H9 (cell line): ENCODE data around the gene GYS2. TPM values are rescaled to one million over a fixed set of nuclear protein-coding genes. Genes with fewer than 3 reads are reported as not detected.

Experiments used
- DNase-seq: peaks from one replicate; pipeline ENCODE4 v3.0.0-alpha.2; 2017
- H2AFZ ChIP-seq: one replicate; pipeline ENCODE4 v1.6.1; 2013; ENCODE audit warnings: mild to moderate bottlenecking, low read length, control low read depth, moderate library complexity
- H2AK5ac ChIP-seq: 2 replicates; pipeline ENCODE4 v1.6.1; 2013; ENCODE audit warnings: low read length, control low read depth, mixed read lengths; ENCODE audit not compliant: insufficient read length
- H2BK120ac ChIP-seq: one replicate; pipeline ENCODE4 v1.6.1; 2013; ENCODE audit warnings: low read depth, mild to moderate bottlenecking, low read length, control low read depth, inconsistent platforms; ENCODE audit not compliant: poor library complexity, severe bottlenecking
- H2BK12ac ChIP-seq: 2 replicates; pipeline ENCODE4 v1.6.1; 2013; ENCODE audit warnings: low read length, control low read depth, mixed read lengths, low read depth; ENCODE audit not compliant: insufficient read length
- H2BK15ac ChIP-seq: 2 replicates; pipeline ENCODE4 v1.6.1; 2013; ENCODE audit warnings: low read depth, low read length, control low read depth
- H2BK20ac ChIP-seq: one replicate; pipeline ENCODE4 v1.6.1; 2013; ENCODE audit warnings: low read depth, mild to moderate bottlenecking, low read length, control low read depth, inconsistent platforms; ENCODE audit not compliant: poor library complexity, severe bottlenecking
- H2BK5ac ChIP-seq: 2 replicates; pipeline ENCODE4 v1.6.1; 2013; ENCODE audit warnings: low read length, control low read depth, mixed read lengths; ENCODE audit not compliant: insufficient read length
- H3K14ac ChIP-seq: 2 replicates; pipeline ENCODE4 v1.6.1; 2013; ENCODE audit warnings: low read length, control low read depth; ENCODE audit not compliant: insufficient read depth
- H3K18ac ChIP-seq: 2 replicates; pipeline ENCODE4 v1.6.1; 2013; ENCODE audit warnings: low read depth, mild to moderate bottlenecking, mixed read lengths, low read length, control low read depth; ENCODE audit not compliant: insufficient read length
- H3K23ac ChIP-seq: 2 replicates; pipeline ENCODE4 v1.6.1; 2013; ENCODE audit warnings: low read length, control low read depth, mixed read lengths, low read depth; ENCODE audit not compliant: insufficient read length
- H3K23me2 ChIP-seq: 2 replicates; pipeline ENCODE4 v1.6.1; 2013; ENCODE audit warnings: low read depth, mild to moderate bottlenecking, mixed read lengths, low read length, control low read depth; ENCODE audit not compliant: insufficient read length, poor library complexity, severe bottlenecking
- H3K27ac ChIP-seq: 2 replicates; pipeline ENCODE4 v1.5.1; 2013; ENCODE audit warnings: low read length, control low read depth, mixed read lengths, low read depth; ENCODE audit not compliant: insufficient read length
- H3K27me3 ChIP-seq: 2 replicates; pipeline ENCODE4 v1.6.1; 2013; ENCODE audit warnings: low read length, control low read depth, inconsistent platforms; ENCODE audit not compliant: insufficient read depth
- H3K4ac ChIP-seq: 2 replicates; pipeline ENCODE4 v1.6.1; 2013; ENCODE audit warnings: low read depth, mild to moderate bottlenecking, control low read depth, inconsistent platforms, low read length, moderate library complexity
- H3K4me1 ChIP-seq: 2 replicates; pipeline ENCODE4 v1.6.1; 2013; ENCODE audit warnings: low read length, control low read depth, inconsistent platforms; ENCODE audit not compliant: insufficient read depth
- H3K4me2 ChIP-seq: 2 replicates; pipeline ENCODE4 v1.6.1; 2013; ENCODE audit warnings: low read length, control low read depth, mixed read lengths; ENCODE audit not compliant: insufficient read length, insufficient read depth
- H3K56ac ChIP-seq: 2 replicates; pipeline ENCODE4 v1.6.1; 2013; ENCODE audit warnings: low read depth, mild to moderate bottlenecking, mixed read lengths, low read length, control low read depth; ENCODE audit not compliant: insufficient read length
- H3K79me1 ChIP-seq: 2 replicates; pipeline ENCODE4 v1.6.1; 2013; ENCODE audit warnings: low read depth, mild to moderate bottlenecking, moderate library complexity, low read length, control low read depth, inconsistent platforms; ENCODE audit not compliant: insufficient read depth, poor library complexity, severe bottlenecking
- H3K79me2 ChIP-seq: 2 replicates; pipeline ENCODE4 v1.6.1; 2013; ENCODE audit warnings: low read length, control low read depth, inconsistent platforms; ENCODE audit not compliant: insufficient read depth
- H3K9ac ChIP-seq: 2 replicates; pipeline ENCODE4 v1.6.1; 2013; ENCODE audit warnings: low read length, control low read depth, mixed read lengths; ENCODE audit not compliant: insufficient read length; ENCODE audit errors: extremely low read depth
- H3K9me3 ChIP-seq: one replicate; pipeline ENCODE4 v1.6.1; 2013; ENCODE audit warnings: low read depth, low read length, inconsistent platforms; ENCODE audit not compliant: control insufficient read depth
- H3T11ph ChIP-seq: one replicate; pipeline ENCODE4 v1.6.1; 2013; ENCODE audit warnings: mild to moderate bottlenecking, low read length, control low read depth, inconsistent platforms
- H4K20me1 ChIP-seq: one replicate; pipeline ENCODE4 v1.6.1; 2013; ENCODE audit not compliant: control insufficient read depth, insufficient read length, insufficient read depth
- H4K5ac ChIP-seq: 2 replicates; pipeline ENCODE4 v1.6.1; 2013; ENCODE audit warnings: low read depth, mild to moderate bottlenecking, mixed read lengths, low read length, control low read depth; ENCODE audit not compliant: insufficient read length
- H4K8ac ChIP-seq: replicated peaks from 2 replicates; pipeline ENCODE4 v1.6.1; 2013; ENCODE audit warnings: low read length, control low read depth, mixed read lengths, low read depth; ENCODE audit not compliant: insufficient read length
- H4K91ac ChIP-seq: 2 replicates; pipeline ENCODE4 v1.6.1; 2013; ENCODE audit warnings: low read depth, mild to moderate bottlenecking, moderate library complexity, mixed read lengths, low read length, control low read depth; ENCODE audit not compliant: insufficient read length
- H3K27ac Mint-ChIP-seq, 3 experiments: 2 replicates in 2 of 3; 3 replicates in 1 of 3; pipeline ENCODE4 v1.8.0; 2020 to 2021; ENCODE audit warnings: mixed read lengths in 3 of 3, mild to moderate bottlenecking in 1 of 3, moderate library complexity in 1 of 3
- H3K27me3 Mint-ChIP-seq: 2 replicates; pipeline ENCODE4 v1.8.0; 2021; ENCODE audit warnings: low read depth, mild to moderate bottlenecking, moderate library complexity, mixed read lengths
- H3K36me3 Mint-ChIP-seq, 3 experiments: 2 replicates in 2 of 3; 3 replicates in 1 of 3; pipeline ENCODE4 v1.8.0; 2020 to 2021; ENCODE audit warnings: low read depth in 3 of 3, mixed read lengths in 3 of 3; ENCODE audit not compliant: insufficient read depth in 1 of 3
- H3K4me1 Mint-ChIP-seq, 2 experiments: 2 replicates each; pipeline ENCODE4 v1.8.0; 2020; ENCODE audit warnings: mixed read lengths in 2 of 2
- H3K4me3 Mint-ChIP-seq, 2 experiments: 2 replicates in 1 of 2; 3 replicates in 1 of 2; pipeline ENCODE4 v1.8.0; 2020 to 2021; ENCODE audit warnings: mild to moderate bottlenecking in 2 of 2, mixed read lengths in 2 of 2, moderate library complexity in 1 of 2
- H3K9me3 Mint-ChIP-seq, 2 experiments: 2 replicates in 1 of 2; 3 replicates in 1 of 2; pipeline ENCODE4 v1.8.0; 2020; ENCODE audit warnings: mild to moderate bottlenecking in 2 of 2, mixed read lengths in 2 of 2, moderate library complexity in 1 of 2
- CTCF ChIP-seq: fragments of 200-600 bp; sonication (generic); conservative IDR thresholded peaks from 3 replicates; pipeline ENCODE4 v1.8.0; 2021; ENCODE audit warnings: antibody characterized with exemption, mild to moderate bottlenecking
- WGBS: extraction: QIAGEN DNeasy Blood & Tissue Kit; methylation state at CpG from one replicate; pipeline ENCODE4 v1.1.7; 2013; ENCODE audit warnings: missing lambda C conversion rate, low lambda C conversion rate, mixed read lengths; ENCODE audit not compliant: insufficient read length; ENCODE audit errors: extremely low coverage; 5-methylcytosine and 5-hydroxymethylcytosine counted together
- total RNA-seq: library from RNA; stranded (reverse); gene quantifications from 2 replicates; pipeline ENCODE4 v1.2.1, GENCODE V29; 2021

The GYS2 gene
- total RNA-seq, 1 experiment from 2014 or later: not detected

GRCh38 chr12:21545557-21545956 is 59.1 kb downstream of the GYS2 start:
- Histone ChIP-seq H3K79me2 (no peaks in the 10 kb centered on the region), H2BK12ac (no peak overlapping the region), H3K4me1 (no peaks in the 10 kb centered on the region), H3K56ac (no peak overlapping the region), H3T11ph (no peak overlapping the region), H3K4me2 (no peak overlapping the region), H3K23ac (no peak overlapping the region), H2BK120ac (no peak overlapping the region), H2AFZ (no peak overlapping the region), H3K27ac (no peak overlapping the region), H3K9me3 (no peaks in the 10 kb centered on the region), H4K5ac (no peak overlapping the region), H2BK20ac (no peak overlapping the region), H2BK5ac (no peak overlapping the region), H4K8ac (no peak overlapping the region), H2AK5ac (no peak overlapping the region), H3K79me1 (no peaks in the 10 kb centered on the region), H3K23me2 (no peaks in the 10 kb centered on the region), H2BK15ac (no peak overlapping the region), H3K14ac (no peak overlapping the region), H3K9ac (no peak overlapping the region), H4K20me1 (no peaks in the 10 kb centered on the region), H3K27me3 (no peaks in the 10 kb centered on the region), H3K4ac (no peak overlapping the region), H4K91ac (no peak overlapping the region), H3K18ac (no peak overlapping the region)
- Mint-ChIP-seq H3K4me3 (no peak overlapping the region), H3K27me3 (peaks cover 2% of the 10 kb centered on the region), H3K36me3 (no peaks in the 10 kb centered on the region), H3K9me3 (no peaks in the 10 kb centered on the region), H3K4me1 (0 out of 4 replicates have a peak, but pooled peaks cover 0 to 2% of the 10 kb centered on the region in 2 experiments), H3K27ac (no peak overlapping the region)
- DNase-seq: no peak
- no CpG with 5 or more reads among the region's 2 CpGs for WGBS
- no peak for TF ChIP-seq CTCF
